ENCODE data around the gene COL4A5. TPM values are rescaled to one million over a fixed set of nuclear protein-coding genes. Genes with fewer than 3 reads are reported as not detected.

The COL4A5 gene
- total RNA-seq, 1 experiment from 2014 or later: 29.4 TPM

GRCh38 chrX:108558217-108558616, 118.6 kb downstream of the COL4A5 start:
- H3K4me1 ChIP-seq (ENCODE audit: control insufficient read depth in 1 of 2, insufficient read depth in 2 of 2, low read length in 2 of 2): no peaks in the 10 kb centered on the region
- no peak overlapping the region for H2AFZ ChIP-seq (ENCODE audit: low read depth, low read length, poor library complexity, severe bottlenecking)
- no peak overlapping the region for H3K4me3 ChIP-seq (replicated peaks in 1 of 2; ENCODE audit: low read depth in 1 of 2, low read length in 2 of 2)
- no peaks in the 10 kb centered on the region; a peak in 1 of 4 replicates for H3K36me3 ChIP-seq (ENCODE audit: control insufficient read depth in 1 of 2, insufficient read depth in 2 of 2, low read length in 2 of 2)
- H3K9me3 ChIP-seq (ENCODE audit: control insufficient read depth in 1 of 2, insufficient read depth in 1 of 2, low read depth in 1 of 2, low read length in 2 of 2): no peaks in the 10 kb centered on the region
- no peak for TF ChIP-seq ELF1 (IDR thresholded peaks at IDR 0.05; ENCODE audit: borderline replicate concordance, low read depth)
- no peak for TF ChIP-seq SRF (IDR thresholded peaks at IDR 0.05; ENCODE audit: low read depth)
- TF ChIP-seq EZH2 (IDR thresholded peaks at IDR 0.05): no peak
- no peak for TF ChIP-seq TCF7L2 (IDR thresholded peaks at IDR 0.05; ENCODE audit: borderline replicate concordance, extremely low read depth, insufficient read depth, insufficient read length)
- no peak for TF ChIP-seq ATF3 (IDR thresholded peaks at IDR 0.05)
- TF ChIP-seq EGR1 (IDR thresholded peaks at IDR 0.05; ENCODE audit: low read depth): no peak
- TF ChIP-seq ZBTB33 (IDR thresholded peaks at IDR 0.05; ENCODE audit: extremely low read depth, insufficient replicate concordance, low read length): no peak
- no peak for TF ChIP-seq SIN3A (IDR thresholded peaks at IDR 0.05; ENCODE audit: low read depth)
- TF ChIP-seq CTCF (IDR thresholded peaks at IDR 0.05 in 2 of 3, conservative IDR thresholded peaks at IDR 0.05 in 1 of 3; ENCODE audit: borderline replicate concordance in 1 of 3, insufficient read depth in 1 of 3, low read depth in 2 of 3, low read length in 2 of 3): no peak
- TF ChIP-seq CBX3 (IDR thresholded peaks at IDR 0.05; ENCODE audit: low read depth): no peak
- TF ChIP-seq SP1 (IDR thresholded peaks at IDR 0.05; ENCODE audit: low read depth): no peak
- TF ChIP-seq JUND (IDR thresholded peaks at IDR 0.05): no peak
- no peak for TF ChIP-seq REST (IDR thresholded peaks at IDR 0.05; ENCODE audit: low read depth)
- TF ChIP-seq MAX (IDR thresholded peaks at IDR 0.05): no peak
- intact Hi-C loops (cut with micrococcal nuclease): no loop called here
- no peaks in the 10 kb centered on the region for H3K27me3 ChIP-seq (ENCODE audit: insufficient read depth, low read length)
- H3K27ac ChIP-seq (ENCODE audit: low read depth, low read length): no peak overlapping the region
- no peak for DNase-seq (ENCODE audit: low read depth, low spot score)
- no peaks in the 10 kb centered on the region for H4K20me1 ChIP-seq (ENCODE audit: insufficient read depth)
- BruUV-seq (replicated peaks): no TSS peak
- no peak overlapping the region for H3K4me2 ChIP-seq (ENCODE audit: low read length)
- ChIA-PET CTCF (no interaction called here), POLR2A (no interaction called here), RAD21 (ENCODE audit: low non-redundant PET in 1 of 2, low total read pairs in 2 of 2, uncharacterized antibody in 2 of 2, unreplicated experiment in 2 of 2) (no interaction called here)
- H3K9me2 ChIP-seq (ENCODE audit: insufficient read depth): no peaks in the 10 kb centered on the region
- no peaks in the 10 kb centered on the region for H3K79me2 ChIP-seq (ENCODE audit: insufficient read depth, low read length)
- ATAC-seq: no peak
- no peak overlapping the region for H3K9ac ChIP-seq (ENCODE audit: low read length)
